Muscle layer of duodenum (tissue), 2 donors: ENCODE results near the gene MT1HL1.

ENCODE experiments used
- H3K27ac ChIP-seq: one replicate; pipeline ENCODE4 v1.7.0; 2013; ENCODE audit warnings: mild to moderate bottlenecking, low read length
- H3K27me3 ChIP-seq: one replicate; pipeline ENCODE4 v1.7.0; 2013; ENCODE audit warnings: low read depth, mild to moderate bottlenecking, control low read depth, low read length
- H3K36me3 ChIP-seq, 2 donors: one replicate each; pipeline ENCODE4 v1.7.0; 2013; ENCODE audit warnings: low read length in 2 of 2, control low read depth in 1 of 2, mild to moderate bottlenecking in 1 of 2; ENCODE audit not compliant: insufficient read depth in 2 of 2, control insufficient read depth in 1 of 2
- H3K4me1 ChIP-seq, 2 donors: one replicate each; pipeline ENCODE4 v1.7.0; 2013; ENCODE audit warnings: low read length in 2 of 2, mild to moderate bottlenecking in 2 of 2, control low read depth in 1 of 2, moderate library complexity in 1 of 2; ENCODE audit not compliant: insufficient read depth in 2 of 2, control insufficient read depth in 1 of 2
- H3K4me3 ChIP-seq, 2 donors: one replicate each; pipeline ENCODE4 v1.7.0; 2013; ENCODE audit warnings: low read length in 2 of 2, low read depth in 1 of 2, mild to moderate bottlenecking in 1 of 2
- H3K9me3 ChIP-seq, 2 donors: one replicate each; pipeline ENCODE4 v1.7.0; 2013; ENCODE audit warnings: low read length in 2 of 2, control low read depth in 1 of 2, mild to moderate bottlenecking in 1 of 2; ENCODE audit not compliant: control insufficient read depth in 1 of 2
- donor health status: healthy.

MT1HL1 gene

GRCh38 chr1:237040823-237041222 lies 36.6 kb upstream of the MT1HL1 start:
- H3K27ac ChIP-seq, result no peak overlapping the region
- H3K9me3 ChIP-seq, result no peaks in the 10 kb centered on the region
- no peak overlapping the region for H3K4me3 ChIP-seq
- H3K27me3 ChIP-seq, result no peaks in the 10 kb centered on the region
- peaks cover 0 to 11% of the 10 kb centered on the region in 2 donors for H3K4me1 ChIP-seq
- no peaks in the 10 kb centered on the region for H3K36me3 ChIP-seq

- Histone ChIP-seq H3K4me1 (peaks cover 0 to 11% of the 10 kb centered on the region in 2 donors), H3K4me3 (no peak overlapping the region), H3K27me3 (no peaks in the 10 kb centered on the region), H3K36me3 (no peaks in the 10 kb centered on the region), H3K27ac (no peak overlapping the region), H3K9me3 (no peaks in the 10 kb centered on the region)
Observed at GRCh38 chr1:237038211-237038610, 34.0 kb upstream of the MT1HL1 start.

- Histone ChIP-seq H3K27ac (no peak overlapping the region), H3K27me3 (no peaks in the 10 kb centered on the region), H3K9me3 (no peaks in the 10 kb centered on the region), H3K4me1 (no peaks in the 10 kb centered on the region), H3K36me3 (no peaks in the 10 kb centered on the region), H3K4me3 (no peak overlapping the region)
Observed at GRCh38 chr1:237035759-237036158, 31.5 kb upstream of the MT1HL1 start.

- H3K36me3 ChIP-seq, result no peaks in the 10 kb centered on the region
Observed at GRCh38 chr1:237033804-237034203, 29.6 kb upstream of the MT1HL1 start.

GRCh38 chr1:237033061-237033460 lies 28.8 kb upstream of the MT1HL1 start:
- no peak overlapping the region for H3K4me3 ChIP-seq
- H3K9me3 ChIP-seq, result no peaks in the 10 kb centered on the region
- no peak overlapping the region for H3K27ac ChIP-seq
- no peaks in the 10 kb centered on the region for H3K4me1 ChIP-seq
- no peaks in the 10 kb centered on the region for H3K27me3 ChIP-seq
- no peaks in the 10 kb centered on the region for H3K36me3 ChIP-seq

More at GRCh38 chr1:237033804-237034203, 29.6 kb upstream of the MT1HL1 start:
- H3K4me3 ChIP-seq, result no peak overlapping the region
- no peaks in the 10 kb centered on the region for H3K4me1 ChIP-seq
- no peaks in the 10 kb centered on the region for H3K27me3 ChIP-seq
- H3K27ac ChIP-seq, result no peak overlapping the region
- no peaks in the 10 kb centered on the region for H3K9me3 ChIP-seq

GRCh38 chr1:237032029-237032428 lies 27.8 kb upstream of the MT1HL1 start:
- no peaks in the 10 kb centered on the region for H3K36me3 ChIP-seq
- H3K27ac ChIP-seq, result no peak overlapping the region
- no peaks in the 10 kb centered on the region for H3K9me3 ChIP-seq
- no peaks in the 10 kb centered on the region for H3K4me1 ChIP-seq
- H3K27me3 ChIP-seq, result no peaks in the 10 kb centered on the region
- H3K4me3 ChIP-seq, result no peak overlapping the region

GRCh38 chr1:237031480-237031879 lies 27.2 kb upstream of the MT1HL1 start:
- H3K4me3 ChIP-seq, result no peak overlapping the region
- no peaks in the 10 kb centered on the region for H3K9me3 ChIP-seq
- H3K27ac ChIP-seq, result no peak overlapping the region
- no peaks in the 10 kb centered on the region for H3K4me1 ChIP-seq
- no peaks in the 10 kb centered on the region for H3K36me3 ChIP-seq
- H3K27me3 ChIP-seq, result no peaks in the 10 kb centered on the region

- no peak overlapping the region for H3K4me3 ChIP-seq
- no peak overlapping the region for H3K27ac ChIP-seq
- no peaks in the 10 kb centered on the region for H3K4me1 ChIP-seq
- H3K9me3 ChIP-seq, result no peaks in the 10 kb centered on the region
- H3K27me3 ChIP-seq, result no peaks in the 10 kb centered on the region
- no peaks in the 10 kb centered on the region for H3K36me3 ChIP-seq
Observed at GRCh38 chr1:237029850-237030535, 25.8 kb upstream of the MT1HL1 start.

GRCh38 chr1:237029240-237029639 lies 25.0 kb upstream of the MT1HL1 start:
- H3K27ac ChIP-seq, result no peak overlapping the region
- H3K4me3 ChIP-seq, result no peak overlapping the region
- no peaks in the 10 kb centered on the region for H3K4me1 ChIP-seq

GRCh38 chr1:237025358-237026074 lies 21.3 kb upstream of the MT1HL1 start:
- Histone ChIP-seq H3K36me3 (no peaks in the 10 kb centered on the region), H3K9me3 (no peaks in the 10 kb centered on the region), H3K4me1 (no peaks in the 10 kb centered on the region), H3K27ac (no peak overlapping the region), H3K27me3 (no peaks in the 10 kb centered on the region), H3K4me3 (no peak overlapping the region)

More at GRCh38 chr1:237029240-237029639, 25.0 kb upstream of the MT1HL1 start:
- H3K9me3 ChIP-seq, result no peaks in the 10 kb centered on the region
- H3K27me3 ChIP-seq, result no peaks in the 10 kb centered on the region
- no peaks in the 10 kb centered on the region for H3K36me3 ChIP-seq

GRCh38 chr1:237018896-237019295 lies 14.7 kb upstream of the MT1HL1 start:
- Histone ChIP-seq H3K27ac (no peak overlapping the region), H3K4me3 (no peak overlapping the region), H3K27me3 (no peaks in the 10 kb centered on the region), H3K4me1 (no peaks in the 10 kb centered on the region), H3K36me3 (no peaks in the 10 kb centered on the region), H3K9me3 (no peaks in the 10 kb centered on the region)
